C4-2B (cell line): ENCODE measurements around the gene RGS19.

Source experiments
- H3K27ac ChIP-seq: fragments of 450-650 bp; 2 replicates; pipeline ENCODE4 v1.5.1; 2017
- CTCF ChIP-seq: fragments of 450-650 bp; conservative IDR thresholded peaks from 2 replicates; pipeline ENCODE4 v1.5.1; 2017; ENCODE audit warnings: mild to moderate bottlenecking
- ZFX ChIP-seq: fragments of 450-650 bp; IDR thresholded peaks from 2 replicates; pipeline ENCODE4 v1.6.1; 2017

The RGS19 gene

GRCh38 chr20:64040231-64041039 lies 38.9 kb downstream of the RGS19 start:
- H3K27ac ChIP-seq, result no peak overlapping the region
- TF ChIP-seq ZFX (no peak), CTCF (no peak)

DNA sequence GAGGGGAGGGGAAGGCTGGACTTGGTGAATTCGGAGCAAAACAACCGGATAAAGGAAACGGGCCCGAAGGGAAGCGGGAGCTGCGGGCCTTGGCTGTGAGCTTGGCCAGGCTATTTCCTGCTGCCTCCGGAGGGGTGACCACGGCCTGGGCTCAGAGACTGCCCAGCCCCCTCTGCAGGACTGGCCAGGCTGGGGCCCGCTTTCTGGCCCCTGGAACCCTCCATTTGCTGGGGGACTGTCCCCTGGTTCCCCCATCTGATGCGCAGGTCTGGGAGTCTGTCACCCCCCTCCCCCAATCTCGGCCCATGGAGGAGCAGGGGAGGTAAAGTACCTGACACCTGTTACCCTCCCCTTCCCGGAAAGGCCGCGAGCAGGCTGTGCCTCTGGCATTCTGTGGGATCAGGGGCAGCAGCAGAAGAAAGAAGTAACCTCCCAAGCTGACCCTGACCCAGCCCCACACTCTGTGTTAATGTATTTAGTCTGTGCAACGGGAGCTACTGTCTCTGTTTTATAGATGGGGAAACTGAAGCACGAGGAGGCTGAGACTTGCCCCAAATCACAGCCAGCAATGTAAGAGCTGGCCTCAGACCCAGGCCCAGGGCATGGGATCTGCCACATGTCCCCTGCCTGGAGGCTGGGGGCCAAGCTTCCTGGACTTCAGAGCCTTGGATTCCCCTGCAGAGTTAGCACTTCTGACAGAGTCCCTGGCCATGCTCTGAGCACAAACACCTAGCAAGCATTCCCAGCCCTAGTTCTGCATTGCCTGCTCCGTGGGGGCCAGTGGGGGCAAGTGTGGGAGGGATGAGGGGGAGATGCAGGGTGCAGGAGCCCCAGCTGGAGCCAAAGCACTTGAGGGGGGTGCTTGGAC lies 39.8 kb downstream of the RGS19 start:
- TF ChIP-seq ZFX (no peak), CTCF (no peak)
- H3K27ac ChIP-seq, result no peak overlapping the region

GRCh38 chr20:64038565-64039292 lies 40.6 kb downstream of the RGS19 start:
- no peak overlapping the region for H3K27ac ChIP-seq

DNA sequence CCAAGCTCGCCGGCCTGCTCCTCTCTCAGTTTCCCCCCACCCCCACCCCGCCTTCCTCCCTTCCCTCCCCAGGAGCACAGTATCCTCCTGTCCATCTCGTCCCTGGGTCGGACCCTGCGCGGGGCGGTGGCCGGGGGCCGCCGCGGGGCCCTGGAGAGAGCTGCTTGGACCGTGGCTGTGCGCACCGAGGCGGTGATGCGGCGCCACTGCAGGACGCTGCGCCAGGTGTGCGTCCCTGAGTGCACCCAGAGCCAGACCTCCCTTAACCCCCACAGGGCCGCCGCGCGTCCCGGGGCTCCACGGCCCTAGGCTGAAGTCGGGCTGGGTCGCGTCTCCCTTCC lies 41.1 kb downstream of the RGS19 start:
- no peak for TF ChIP-seq CTCF
- TF ChIP-seq ZFX, result no peak

More at GRCh38 chr20:64038565-64039292, 40.6 kb downstream of the RGS19 start:
- peak; percentile 32; the same call in 1 of the 2 replicates for TF ChIP-seq ZFX
- TF ChIP-seq CTCF, result peak; percentile 92

GRCh38 chr20:64037498-64038213 lies 41.7 kb downstream of the RGS19 start:
- no peak for TF ChIP-seq ZFX
- no peak for TF ChIP-seq CTCF
- H3K27ac ChIP-seq, result no peak overlapping the region

More for the DNA sequence above, 41.1 kb downstream of the RGS19 start:
- H3K27ac ChIP-seq, result no peak overlapping the region

DNA sequence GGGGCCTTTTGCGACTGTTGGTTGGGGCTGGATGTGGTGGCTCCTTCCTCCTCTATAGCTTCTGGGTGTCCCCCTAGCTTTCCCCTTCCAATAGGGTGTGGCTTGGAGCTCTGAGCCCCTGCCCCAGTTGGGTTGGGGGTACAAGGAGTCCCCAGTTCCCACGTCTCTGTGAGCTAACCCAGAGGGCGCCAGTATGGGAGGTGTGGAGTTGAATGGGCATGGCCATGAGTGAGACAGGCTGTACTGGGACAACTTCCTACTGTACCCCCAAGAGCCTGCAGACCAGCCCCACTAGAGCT lies 42.2 kb downstream of the RGS19 start:
- TF ChIP-seq ZFX (no peak), CTCF (no peak)
- no peak overlapping the region for H3K27ac ChIP-seq
